CD4-positive, alpha-beta T cell treated with Interleukin-17A for 1 hour (primary cell): ENCODE data around the gene ZNF418.
"Not testable (repeated sequence)": the region's sequence is repeated elsewhere in the genome, so short reads cannot be mapped to it uniquely, and the experiment has no call there.

Experiments
- DNase-seq: peaks from one replicate; pipeline ENCODE4 v3.0.0-alpha.2; 2020

The ZNF418 gene

GRCh38 chr19:57934820-57935665 is at the start of gene ZNF418:
Gene ZNF418, minus strand, starts transcription at chr19:57935402. Its CDS starts 1,580 bp downstream, at chr19:57933822.
- peak; percentile 73 for DNase-seq

DNA sequence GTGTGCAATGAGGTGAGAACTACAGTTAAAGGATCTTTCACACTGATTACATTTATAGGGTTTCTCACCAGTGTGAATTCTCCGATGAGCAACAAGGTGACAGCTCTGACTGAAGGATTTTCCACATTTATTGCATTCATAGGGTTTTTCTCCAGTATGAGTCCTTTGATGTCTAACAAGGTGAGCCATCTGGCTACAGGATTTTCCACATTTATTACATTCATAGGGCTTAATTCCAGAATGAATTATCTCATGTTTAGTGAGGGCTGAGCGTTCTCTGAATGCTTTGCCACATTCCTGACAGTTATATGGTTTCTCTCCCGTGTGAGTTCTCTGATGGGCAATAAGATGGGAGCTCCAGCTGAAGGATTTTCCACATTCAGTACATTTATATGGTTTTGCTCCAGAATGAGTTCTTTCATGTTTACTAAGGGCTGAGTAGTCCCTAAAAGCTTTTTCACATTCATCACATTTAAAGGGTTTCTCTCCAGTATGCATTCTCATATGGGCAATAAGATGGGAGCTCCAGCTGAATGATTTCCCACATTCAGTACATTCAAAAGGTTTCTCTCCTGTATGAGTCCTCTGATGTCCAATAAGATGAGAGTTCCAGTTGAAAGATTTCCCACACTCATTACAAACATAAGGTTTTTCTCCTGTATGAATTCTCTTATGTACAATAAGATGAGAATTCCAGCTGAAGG is 43.5 kb upstream of the ZNF418 start:
- no peak for DNase-seq

- DNase-seq = no peak
Observed at GRCh38 chr19:57974434-57974833, 39.2 kb upstream of the ZNF418 start, which contains the start of gene C19orf18. Gene C19orf18, minus strand, starts transcription at chr19:57974534. Its CDS starts 102 bp downstream, at chr19:57974432.

DNA sequence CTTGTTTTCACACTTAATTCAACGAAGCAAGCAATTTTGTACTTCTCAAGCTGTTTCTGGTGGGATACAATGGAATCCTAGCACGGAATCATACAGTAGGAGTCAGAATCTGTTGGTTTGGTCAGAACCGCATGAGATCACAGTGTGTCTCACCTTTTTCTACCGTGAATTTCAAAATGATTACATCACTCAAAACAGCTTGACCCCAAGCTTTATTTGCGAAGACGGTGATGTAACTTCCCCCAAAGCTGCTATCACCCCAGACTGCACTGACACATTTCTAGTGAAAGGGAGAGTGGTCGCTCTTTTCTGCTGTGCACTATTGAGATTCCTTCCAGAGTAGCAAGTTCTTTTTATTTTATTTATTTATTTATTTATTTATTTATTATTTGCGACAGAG is 29.6 kb upstream of the ZNF418 start:
- no peak for DNase-seq

- no peak for DNase-seq
Observed at GRCh38 chr19:57961785-57962184, 26.6 kb upstream of the ZNF418 start.

GRCh38 chr19:57954996-57955395 is 19.8 kb upstream of the ZNF418 start:
- DNase-seq = no peak

GRCh38 chr19:57949702-57950101 is 14.5 kb upstream of the ZNF418 start:
- DNase-seq = no peak

DNA sequence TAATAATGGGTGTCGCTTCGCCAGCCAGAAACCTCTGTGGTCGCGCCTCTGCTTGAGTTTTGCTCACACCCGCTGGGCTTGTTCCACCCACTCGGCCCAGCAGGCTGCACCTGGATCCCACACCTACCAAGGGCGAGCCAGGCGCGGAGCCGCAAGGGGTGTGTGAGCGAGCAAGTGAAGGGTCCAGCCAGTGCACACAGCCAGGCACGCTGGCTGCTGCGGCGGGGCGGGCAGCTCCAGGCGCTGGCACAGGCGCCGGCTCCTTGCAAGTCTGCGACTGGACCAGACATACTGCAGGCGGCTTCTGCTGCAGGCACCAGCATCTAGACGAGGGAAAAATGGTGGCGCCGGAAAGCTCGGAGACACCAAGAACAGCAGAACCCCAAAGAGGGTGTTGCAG is 14.1 kb upstream of the ZNF418 start:
- no peak for DNase-seq

GRCh38 chr19:57947419-57948134 is 12.4 kb upstream of the ZNF418 start, which contains the start of gene ZNF256:
Gene ZNF256, minus strand, starts transcription at chr19:57947706. Its CDS starts 232 bp downstream, at chr19:57947474.
- DNase-seq = peak; percentile 92

DNA sequence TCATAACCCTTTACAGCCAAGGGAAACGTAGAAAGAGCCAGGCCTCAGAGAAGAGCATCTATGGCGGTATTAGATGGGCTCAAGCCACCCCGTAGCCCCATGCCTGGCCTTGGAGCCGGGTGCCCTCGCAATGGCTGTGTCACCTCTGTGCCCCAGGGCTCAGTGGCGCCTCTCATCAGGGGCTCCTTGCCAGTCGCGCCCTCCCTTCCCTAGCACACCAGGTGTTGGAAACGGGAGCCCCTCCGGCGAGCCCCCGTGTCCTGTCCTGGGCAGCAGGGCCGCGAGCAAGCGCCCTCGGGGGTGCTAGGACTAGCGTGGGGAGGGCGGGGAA is 11.9 kb upstream of the ZNF418 start:
- DNase-seq = no peak

- no peak for DNase-seq
Observed at GRCh38 chr19:57946316-57946715, 11.1 kb upstream of the ZNF418 start.

DNA sequence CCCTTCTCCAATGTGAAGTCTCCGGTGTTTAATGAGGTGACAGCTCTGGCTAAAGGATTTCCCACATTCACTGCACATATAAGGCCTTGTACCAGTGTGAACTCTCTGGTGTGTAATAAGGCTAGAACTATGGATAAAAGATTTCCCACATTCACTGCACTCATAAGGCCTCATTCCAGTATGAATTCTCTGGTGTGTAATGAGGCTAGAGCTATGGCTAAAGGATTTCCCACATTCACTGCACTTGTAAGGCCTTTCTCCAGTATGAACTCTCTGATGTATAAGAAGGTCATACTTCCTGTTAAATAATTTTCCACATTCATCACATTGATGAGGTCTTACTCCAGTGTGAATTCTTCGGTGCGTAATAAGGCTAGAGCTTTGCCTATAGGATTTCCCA is 6.4 kb upstream of the ZNF418 start:
- DNase-seq = no peak

DNA sequence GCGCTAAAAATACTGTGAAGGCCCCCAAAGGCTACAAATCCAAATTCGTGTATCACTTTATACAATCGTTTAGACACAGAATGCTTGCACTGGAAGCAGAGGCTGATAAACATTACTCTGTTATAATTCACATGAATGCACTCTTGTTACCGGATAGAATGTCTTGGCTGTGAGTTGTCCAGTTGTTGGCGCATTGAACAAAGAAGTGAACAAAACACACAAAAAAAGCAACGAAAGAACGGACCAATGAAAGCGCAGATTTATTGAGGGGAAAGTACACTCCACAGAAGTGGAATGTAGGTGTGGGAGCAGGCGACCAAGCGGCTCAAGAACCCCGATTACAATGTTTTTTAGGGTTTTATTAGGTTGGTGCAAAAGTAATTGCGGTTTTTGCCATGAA is 529 bp upstream of the ZNF418 start:
- DNase-seq = no peak

GRCh38 chr19:57927587-57927986 is 7.6 kb downstream of the ZNF418 start:
- DNase-seq = no peak

- DNase-seq = peak; percentile 95
Observed at GRCh38 chr19:57916168-57916995, 18.8 kb downstream of the ZNF418 start, which contains the start of gene ZNF417. Gene ZNF417, minus strand, starts transcription at chr19:57916592. Its CDS starts 181 bp downstream, at chr19:57916411.

GRCh38 chr19:57914531-57914930 is 20.7 kb downstream of the ZNF418 start:
- DNase-seq = no peak

DNA sequence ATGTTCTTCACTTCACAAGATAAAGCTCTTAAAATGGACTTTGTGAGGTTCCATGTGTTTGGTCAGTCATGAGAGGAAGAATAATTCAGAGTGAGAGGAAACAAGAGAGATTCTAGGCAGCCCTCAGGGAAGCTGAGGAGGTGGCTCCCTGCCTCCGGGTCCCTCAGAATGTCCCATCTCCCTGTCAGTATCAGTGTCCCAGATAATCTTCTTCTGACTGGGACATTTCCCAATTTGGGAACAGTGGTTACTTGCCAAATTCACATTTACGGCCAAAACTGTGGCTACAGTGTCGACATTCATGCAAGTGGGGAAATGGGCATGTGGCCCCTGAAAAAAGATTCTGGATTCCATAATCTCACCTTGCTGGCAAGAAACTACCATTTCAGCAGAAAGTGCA is 27.8 kb downstream of the ZNF418 start:
- no peak for DNase-seq

- DNase-seq = no peak
Observed at GRCh38 chr19:57905258-57905657, 29.9 kb downstream of the ZNF418 start.

- no peak for DNase-seq
Observed at GRCh38 chr19:57903618-57904184, 31.5 kb downstream of the ZNF418 start.

GRCh38 chr19:57900311-57900710 is 34.9 kb downstream of the ZNF418 start:
- no peak for DNase-seq

GRCh38 chr19:57890706-57891105 is 44.5 kb downstream of the ZNF418 start:
- not testable (repeated sequence) for DNase-seq
